ENCODE measurements around the gene MYO16. TPM values are rescaled to one million over a fixed set of nuclear protein-coding genes. Genes with fewer than 3 reads are reported as not detected.

Gene MYO16
- total RNA-seq, 1 donor from 2014 or later, result 1.2 TPM

- no peak for TF ChIP-seq CTCF (conservative IDR thresholded peaks at IDR 0.05; ENCODE audit: low read depth, low read length)
- no peak for DNase-seq (ENCODE audit: low read depth)
- H3K4me3 ChIP-seq (ENCODE audit: low read depth, low read length), result no peak overlapping the region
Measured at GRCh38 chr13:109119896-109120295, 490.5 kb downstream of the MYO16 start.

- no peak for DNase-seq (ENCODE audit: low read depth)
- TF ChIP-seq CTCF (conservative IDR thresholded peaks at IDR 0.05; ENCODE audit: low read depth, low read length), result no peak
- no peak overlapping the region for H3K4me3 ChIP-seq (ENCODE audit: low read depth, low read length)
Measured at GRCh38 chr13:109121826-109122225, 492.4 kb downstream of the MYO16 start.

- H3K4me3 ChIP-seq (ENCODE audit: low read depth, low read length), result no peak overlapping the region
- no peak for DNase-seq (ENCODE audit: low read depth)
- peak; percentile 17 for TF ChIP-seq CTCF (conservative IDR thresholded peaks at IDR 0.05; ENCODE audit: low read depth, low read length)
Measured at GRCh38 chr13:109123971-109124370, 494.6 kb downstream of the MYO16 start.

GRCh38 chr13:109126178-109126577 lies 496.8 kb downstream of the MYO16 start:
- DNase-seq (ENCODE audit: low read depth), result no peak
- no peak overlapping the region for H3K4me3 ChIP-seq (ENCODE audit: low read depth, low read length)
- no peak for TF ChIP-seq CTCF (conservative IDR thresholded peaks at IDR 0.05; ENCODE audit: low read depth, low read length)

- TF ChIP-seq CTCF (conservative IDR thresholded peaks at IDR 0.05; ENCODE audit: low read depth, low read length), result no peak
- no peak for DNase-seq (ENCODE audit: low read depth)
- H3K4me3 ChIP-seq (ENCODE audit: low read depth, low read length), result no peak overlapping the region
Measured at GRCh38 chr13:109126891-109127641, 497.7 kb downstream of the MYO16 start.

GRCh38 chr13:109128121-109128520 lies 498.7 kb downstream of the MYO16 start:
- H3K4me3 ChIP-seq (ENCODE audit: low read depth, low read length), result no peak overlapping the region
- no peak for TF ChIP-seq CTCF (conservative IDR thresholded peaks at IDR 0.05; ENCODE audit: low read depth, low read length)
- DNase-seq (ENCODE audit: low read depth), result no peak
